Neuronal stem cell (in vitro differentiated cells): ENCODE data around the gene WHRN.

Experiments
- DNase-seq: peaks from one replicate; pipeline ENCODE4 v3.0.0-alpha.2; 2013; ENCODE audit warnings: low spot score
- H2AFZ ChIP-seq: one replicate; pipeline ENCODE4 v1.6.1; 2013; ENCODE audit warnings: mild to moderate bottlenecking, low read length, inconsistent platforms
- H2AK5ac ChIP-seq: 2 replicates; pipeline ENCODE4 v1.6.1; 2013; ENCODE audit warnings: low read depth, mild to moderate bottlenecking, inconsistent platforms, low read length, moderate library complexity, mixed read lengths
- H2BK120ac ChIP-seq: 2 replicates; pipeline ENCODE4 v1.6.1; 2013; ENCODE audit warnings: low read depth, mild to moderate bottlenecking, inconsistent platforms, low read length, moderate library complexity, mixed read lengths
- H2BK12ac ChIP-seq: one replicate; pipeline ENCODE4 v1.6.1; 2013; ENCODE audit warnings: low read length, inconsistent platforms
- H2BK15ac ChIP-seq: 2 replicates; pipeline ENCODE4 v1.6.1; 2013; ENCODE audit warnings: mild to moderate bottlenecking, low read length, inconsistent platforms, mixed read lengths
- H2BK5ac ChIP-seq: one replicate; pipeline ENCODE4 v1.6.1; 2013; ENCODE audit warnings: inconsistent platforms, mild to moderate bottlenecking, low read length, moderate library complexity
- H3K14ac ChIP-seq: one replicate; pipeline ENCODE4 v1.6.1; 2013; ENCODE audit warnings: low read length, inconsistent platforms
- H3K18ac ChIP-seq: 2 replicates; pipeline ENCODE4 v1.6.1; 2013; ENCODE audit warnings: low read length, inconsistent platforms
- H3K23ac ChIP-seq: 2 replicates; pipeline ENCODE4 v1.6.1; 2013; ENCODE audit warnings: low read depth, mild to moderate bottlenecking, mixed read lengths, low read length, inconsistent platforms; ENCODE audit not compliant: poor library complexity
- H3K27ac ChIP-seq: replicated peaks from 3 replicates; pipeline ENCODE4 v1.5.1; 2013; ENCODE audit warnings: low read length, inconsistent platforms
- H3K27me3 ChIP-seq, 3 experiments: 2 replicates each; pipeline ENCODE4 v1.6.1; 2013; ENCODE audit warnings: low read length in 3 of 3, mild to moderate bottlenecking in 2 of 3, inconsistent platforms in 1 of 3, low read depth in 1 of 3, mixed read lengths in 1 of 3, moderate library complexity in 1 of 3; ENCODE audit not compliant: control insufficient read depth in 3 of 3, insufficient read depth in 3 of 3
- H3K36me3 ChIP-seq, 2 donors: replicated peaks in 1 of 2; 2 replicates each; pipeline ENCODE4 v1.6.1; 2013; ENCODE audit warnings: low read length in 2 of 2; ENCODE audit not compliant: control insufficient read depth in 2 of 2, insufficient read depth in 2 of 2
- H3K4ac ChIP-seq: 2 replicates; pipeline ENCODE4 v1.6.1; 2013; ENCODE audit warnings: inconsistent platforms, mild to moderate bottlenecking, low read length, moderate library complexity
- H3K4me1 ChIP-seq, 2 donors: 1 replicate in 1 of 2; 2 replicates in 1 of 2; pipeline ENCODE4 v1.6.1; 2013; ENCODE audit warnings: low read length in 2 of 2, low read depth in 1 of 2; ENCODE audit not compliant: control insufficient read depth in 2 of 2, insufficient read depth in 1 of 2
- H3K4me2 ChIP-seq: one replicate; pipeline ENCODE4 v1.6.1; 2013; ENCODE audit warnings: mild to moderate bottlenecking, low read length, inconsistent platforms; ENCODE audit not compliant: insufficient read depth, poor library complexity, severe bottlenecking
- H3K4me3 ChIP-seq, 2 donors: 2 replicates each; pipeline ENCODE4 v1.5.1; 2013; ENCODE audit warnings: low read length in 2 of 2, mild to moderate bottlenecking in 2 of 2, inconsistent platforms in 1 of 2, moderate library complexity in 1 of 2
- H3K79me1 ChIP-seq: one replicate; pipeline ENCODE4 v1.6.1; 2013; ENCODE audit warnings: low read depth, mild to moderate bottlenecking, inconsistent platforms, low read length, moderate library complexity
- H3K9ac ChIP-seq: one replicate; pipeline ENCODE4 v1.6.1; 2013; ENCODE audit warnings: mild to moderate bottlenecking, low read depth, low read length, inconsistent platforms; ENCODE audit not compliant: poor library complexity
- H3K9me3 ChIP-seq, 2 donors: replicated peaks in 1 of 2; 2 replicates each; pipeline versions ENCODE3 to v1.6.1; 2013; ENCODE audit warnings: low read length in 2 of 2, mild to moderate bottlenecking in 2 of 2, inconsistent platforms in 1 of 2, low read depth in 1 of 2, mixed read lengths in 1 of 2, moderate library complexity in 1 of 2; ENCODE audit not compliant: control insufficient read depth in 2 of 2, insufficient read depth in 1 of 2
- H4K8ac ChIP-seq: one replicate; pipeline ENCODE4 v1.6.1; 2013; ENCODE audit warnings: low read depth, mild to moderate bottlenecking, inconsistent platforms, low read length, moderate library complexity
- H4K91ac ChIP-seq: one replicate; pipeline ENCODE4 v1.6.1; 2013; ENCODE audit warnings: low read length, low read depth, mild to moderate bottlenecking, inconsistent platforms; ENCODE audit not compliant: poor library complexity
- WGBS, 2 donors: extraction: QIAGEN DNeasy Blood & Tissue Kit; methylation state at CpG; one replicate each; pipeline ENCODE4 v1.1.7; 2013; ENCODE audit warnings: missing lambda C conversion rate in 2 of 2, mixed read lengths in 1 of 2; ENCODE audit not compliant: insufficient read length in 2 of 2, insufficient replicate concordance in 1 of 2; ENCODE audit errors: extremely low coverage in 2 of 2; 5-methylcytosine and 5-hydroxymethylcytosine counted together

Gene WHRN

DNA sequence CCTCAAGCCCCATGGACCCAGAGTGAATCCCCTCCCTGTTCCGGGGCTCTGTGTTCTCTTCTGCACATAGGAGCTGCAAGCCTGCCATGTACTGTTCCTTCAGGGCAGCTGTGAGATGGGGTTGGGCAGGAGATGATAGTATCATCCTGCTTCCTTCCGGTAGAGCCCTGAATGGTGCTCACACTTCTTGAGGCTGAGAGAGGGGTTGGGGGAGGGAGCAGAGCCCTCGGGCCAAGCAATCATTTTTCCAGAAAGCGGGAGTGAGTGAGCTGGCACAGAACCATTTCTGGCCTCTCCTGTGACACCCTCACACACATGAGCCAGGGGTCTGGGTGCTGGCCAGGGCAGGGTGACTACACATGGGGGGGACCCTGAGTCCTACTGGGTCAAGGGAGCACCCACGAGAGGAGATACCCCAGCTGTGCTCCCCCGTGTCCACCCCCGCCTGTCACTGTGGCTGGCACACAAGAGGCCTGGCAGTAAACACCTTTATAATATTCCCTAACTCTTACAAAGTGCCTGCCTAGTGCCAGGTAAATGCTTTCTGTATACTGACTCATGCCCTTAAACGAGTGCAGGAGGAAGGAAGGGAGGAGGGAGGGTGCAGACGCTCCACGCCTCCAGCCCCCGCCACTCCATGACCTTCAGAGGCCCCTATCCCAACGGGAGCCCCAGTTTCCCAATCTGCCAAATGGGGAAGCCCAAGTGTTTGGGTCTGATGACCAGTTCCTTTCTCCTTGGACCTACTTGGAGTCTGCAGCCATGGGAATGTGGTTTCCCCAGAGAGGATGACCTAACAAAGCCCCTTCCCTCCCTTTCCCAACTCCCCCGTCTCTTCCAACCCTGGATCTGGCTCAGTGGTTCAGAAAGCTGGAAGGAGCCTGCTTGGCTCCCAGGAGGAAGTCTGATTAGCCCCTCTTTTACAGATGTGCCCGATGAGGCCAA lies 133.0 kb downstream of the WHRN start:
- Histone ChIP-seq H2BK120ac (peak overlapping the region; percentile 0), H3K18ac (peak overlapping the region; percentile 13), H3K23ac (peak overlapping the region; percentile 0), H3K4me1 (peaks cover 15 to 25% of the 10 kb centered on the region in 2 donors), H3K9me3 (no peaks in the 10 kb centered on the region), H2AFZ (no peak overlapping the region), H4K91ac (no peak overlapping the region), H3K4me3 (no peak overlapping the region), H2BK15ac (no peak overlapping the region), H3K4ac (no peak overlapping the region), H3K14ac (no peak overlapping the region), H4K8ac (no peak overlapping the region), H2BK5ac (no peak overlapping the region), H2BK12ac (peak overlapping the region; percentile 46), H3K4me2 (no peak overlapping the region), H3K36me3 (peaks cover 6 to 27% of the 10 kb centered on the region in 2 donors), H3K9ac (peak overlapping the region; percentile 31), H3K79me1 (no peaks in the 10 kb centered on the region), H3K27ac (no peak overlapping the region), H3K27me3 (no peaks in the 10 kb centered on the region), H2AK5ac (no peak overlapping the region)
- no CpG with 5 or more reads among the region's 14 CpGs for WGBS, 2 donors
- DNase-seq, result no peak

DNA sequence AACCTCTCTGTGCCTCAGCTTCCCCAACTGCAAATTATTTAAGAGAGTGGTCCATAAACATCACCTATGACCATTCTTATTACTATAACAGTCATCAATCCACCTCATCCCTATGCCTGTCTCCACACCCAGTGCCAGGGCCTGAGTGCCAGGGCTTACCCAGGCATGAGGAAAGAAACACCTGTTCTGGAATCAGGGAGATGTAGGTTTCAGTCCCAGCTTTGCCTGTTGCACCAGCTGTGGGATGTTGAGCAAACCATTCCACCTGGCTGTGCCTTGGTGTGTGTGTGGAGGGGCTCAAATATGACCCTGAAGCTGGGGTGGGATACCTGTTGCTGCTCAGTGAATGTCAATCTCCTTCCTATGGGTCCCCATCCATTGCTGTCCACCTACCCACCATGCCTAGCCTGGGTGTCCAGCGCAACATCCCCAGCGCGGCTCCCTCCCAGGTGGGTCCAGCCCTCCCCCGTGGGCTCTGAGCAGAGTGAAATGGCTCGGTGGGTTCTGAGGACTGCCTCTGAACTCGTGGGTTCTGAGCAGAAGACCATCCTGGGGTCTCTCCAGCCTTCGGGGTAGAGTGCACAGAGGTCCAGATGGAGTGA lies 133.8 kb downstream of the WHRN start:
- no peak overlapping the region for H3K23ac ChIP-seq
- no peak overlapping the region for H2BK12ac ChIP-seq
- no peak overlapping the region for H2BK120ac ChIP-seq
- no peaks in the 10 kb centered on the region for H3K79me1 ChIP-seq
- peaks cover 15 to 22% of the 10 kb centered on the region in 2 donors for H3K4me1 ChIP-seq
- H2BK5ac ChIP-seq, result no peak overlapping the region
- H4K8ac ChIP-seq, result no peak overlapping the region
- peak overlapping the region; percentile 62 for H2AK5ac ChIP-seq
- no peak for DNase-seq
- no peak overlapping the region for H2AFZ ChIP-seq
- H3K27ac ChIP-seq, result no peak overlapping the region
- H3K4me2 ChIP-seq, result no peak overlapping the region
- peak overlapping the region; percentile 79 for H4K91ac ChIP-seq
- no peak overlapping the region for H3K4me3 ChIP-seq
- no peaks in the 10 kb centered on the region for H3K27me3 ChIP-seq
- H3K18ac ChIP-seq, result no peak overlapping the region
- H3K4ac ChIP-seq, result no peak overlapping the region
- no peak overlapping the region for H3K14ac ChIP-seq
- H2BK15ac ChIP-seq, result no peak overlapping the region
- H3K9ac ChIP-seq, result no peak overlapping the region
- no peaks in the 10 kb centered on the region for H3K9me3 ChIP-seq
- peaks cover 4 to 25% of the 10 kb centered on the region in 2 donors for H3K36me3 ChIP-seq
- no CpG with 5 or more reads among the region's 7 CpGs for WGBS, 2 donors

DNA sequence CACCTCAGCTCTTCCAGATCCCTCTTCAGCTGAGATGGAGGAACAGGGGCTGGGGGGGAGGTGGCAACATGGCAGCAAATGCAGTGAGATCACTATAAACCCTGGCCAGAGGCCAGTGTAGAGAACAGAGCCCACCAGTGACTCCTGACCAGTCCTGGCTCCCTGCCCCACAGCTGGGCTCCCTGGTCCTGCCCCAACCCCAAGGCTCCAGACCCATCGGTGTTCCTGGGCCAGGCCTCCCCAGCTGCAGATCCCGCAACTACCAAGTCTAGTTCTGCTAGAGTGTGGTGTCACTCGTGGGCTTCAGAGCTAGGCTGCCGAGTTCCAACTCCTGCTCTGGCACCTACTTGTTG lies 134.3 kb downstream of the WHRN start:
- Histone ChIP-seq H3K9ac (no peak overlapping the region), H3K14ac (no peak overlapping the region), H2AK5ac (peak overlapping the region; percentile 62), H3K36me3 (peaks cover 4 to 25% of the 10 kb centered on the region in 2 donors), H2BK15ac (no peak overlapping the region), H3K23ac (no peak overlapping the region), H3K4me1 (peaks cover 15 to 22% of the 10 kb centered on the region in 2 donors), H3K27ac (no peak overlapping the region), H3K4me2 (no peak overlapping the region), H3K4ac (no peak overlapping the region), H3K18ac (peak overlapping the region; percentile 82), H2BK120ac (no peak overlapping the region), H3K27me3 (no peaks in the 10 kb centered on the region), H2BK12ac (no peak overlapping the region), H2BK5ac (no peak overlapping the region), H4K8ac (no peak overlapping the region), H3K79me1 (no peaks in the 10 kb centered on the region), H2AFZ (peak overlapping the region; percentile 74), H3K4me3 (no peak overlapping the region), H3K9me3 (no peaks in the 10 kb centered on the region), H4K91ac (no peak overlapping the region)
- DNase-seq, result no peak
- WGBS, 2 donors, result no CpG with 5 or more reads among the region's 4 CpGs

DNA sequence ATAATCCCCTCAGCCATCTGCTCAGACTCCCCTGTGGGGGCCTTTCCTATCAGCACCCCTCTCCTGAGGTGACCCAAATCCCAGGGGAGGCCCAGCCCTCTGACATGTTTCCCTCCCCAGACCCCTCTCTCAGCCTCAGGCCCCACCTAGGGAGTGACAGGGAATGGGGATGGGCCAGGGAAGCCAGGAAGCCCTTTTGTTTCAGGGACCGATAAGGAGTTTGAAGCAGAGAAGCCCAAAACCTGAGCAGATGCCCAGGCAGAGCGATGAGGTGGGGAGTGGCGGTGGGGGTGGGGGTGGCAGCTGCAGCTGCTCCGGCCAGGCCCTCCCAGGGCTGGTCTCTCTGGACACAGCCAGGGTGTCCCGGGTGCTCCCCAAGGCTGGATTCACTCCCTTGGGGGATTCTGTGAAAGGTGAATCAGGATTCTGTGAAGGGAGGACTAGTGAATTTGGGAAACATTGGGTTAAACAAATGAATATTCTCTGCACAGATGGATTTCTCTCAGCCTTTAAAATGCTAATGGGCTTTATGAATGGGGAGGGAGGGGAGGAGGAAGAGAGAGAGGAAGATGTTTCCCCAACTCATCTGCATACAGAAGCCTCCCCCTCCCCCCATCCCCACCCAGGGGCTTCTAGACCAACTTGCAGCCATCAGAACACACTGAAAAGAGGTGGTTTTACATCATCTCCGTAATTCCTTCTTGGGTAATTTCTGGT lies 134.9 kb downstream of the WHRN start:
- Histone ChIP-seq H3K14ac (no peak overlapping the region), H4K91ac (no peak overlapping the region), H3K4me2 (no peak overlapping the region), H2AK5ac (no peak overlapping the region), H3K36me3 (peaks cover 4 to 25% of the 10 kb centered on the region in 2 donors), H3K4ac (no peak overlapping the region), H2BK5ac (peak overlapping the region; percentile 67), H3K27me3 (no peaks in the 10 kb centered on the region), H2BK12ac (no peak overlapping the region), H3K4me1 (peaks cover 15 to 22% of the 10 kb centered on the region in 2 donors), H2AFZ (peak overlapping the region; percentile 74), H3K79me1 (no peaks in the 10 kb centered on the region), H3K9me3 (no peaks in the 10 kb centered on the region), H3K4me3 (no peak overlapping the region), H3K23ac (no peak overlapping the region), H3K27ac (no peak overlapping the region), H4K8ac (no peak overlapping the region), H3K18ac (peak overlapping the region; percentile 73), H2BK120ac (no peak overlapping the region), H3K9ac (no peak overlapping the region), H2BK15ac (peak overlapping the region; percentile 35)
- no CpG with 5 or more reads among the region's 6 CpGs for WGBS, 2 donors
- DNase-seq, result no peak
